ENCODE results near the gene SOS2.

GRCh38 chr14:50254248-50254647, 22.9 kb upstream of the SOS2 start:
- TF ChIP-seq CTCF (IDR thresholded peaks at IDR 0.05; ENCODE audit: low read length) (no peak), EZH2 (IDR thresholded peaks at IDR 0.05; ENCODE audit: borderline replicate concordance, low read length) (no peak)
